Caco-2 (cell line): ENCODE results near the gene UQCRC2. TPM values are rescaled to one million over a fixed set of nuclear protein-coding genes. Genes with fewer than 3 reads are reported as not detected.
"Not testable (repeated sequence)": the region's sequence is repeated elsewhere in the genome, so short reads cannot be mapped to it uniquely, and the experiment has no call there.

Source experiments
- BruUV-seq: library from RNA; stranded (reverse); fragments of 400-500 nt; replicated peaks from 2 replicates; lab custom pipeline; 2021; lab: Mats Ljungman, UMichigan
- CTCF ChIA-PET: fragments of 300-600 bp; sonication (Branson Sonifier 250); formaldehyde crosslinking; loops from one replicate; lab custom pipeline; 2022; ENCODE audit warnings: antibody characterized with exemption; lab: Charles Lee
- POLR2A ChIA-PET: fragments of 300-600 bp; sonication (Branson Sonifier 250); formaldehyde crosslinking; loops from one replicate; lab custom pipeline; 2022; ENCODE audit warnings: antibody characterized with exemption; lab: Charles Lee
- DNase-seq, 2 experiments: peaks; one replicate each; pipeline versions ENCODE4 v3.0.0 to v3.0.0-alpha.2; 2020 to 2022
- H3K27me3 ChIP-seq: replicated peaks from 2 replicates; pipeline ENCODE4 v1.6.0; 2011; ENCODE audit warnings: low read length; ENCODE audit not compliant: control insufficient read depth, insufficient read depth
- H3K36me3 ChIP-seq: 2 replicates; pipeline ENCODE4 v1.5.1; 2011; ENCODE audit warnings: low read length; ENCODE audit not compliant: control insufficient read depth, insufficient read depth
- H3K4me1 ChIP-seq: fragments of 250-450 bp; sonication (Bioruptor Pico); 2 replicates; pipeline ENCODE4 v1.5.1; 2020; ENCODE audit warnings: mild to moderate bottlenecking
- H3K4me3 ChIP-seq: 2 replicates; pipeline ENCODE4 v1.5.1; 2011; ENCODE audit warnings: low read depth, mild to moderate bottlenecking, control low read depth, low read length
- H3K9me3 ChIP-seq: fragments of 250-450 bp; sonication (Bioruptor Pico); 2 replicates; pipeline ENCODE4 v1.5.1; 2020; ENCODE audit warnings: mild to moderate bottlenecking, moderate library complexity
- H3K27ac Mint-ChIP-seq: one replicate; pipeline ENCODE4 v1.8.0; 2022; ENCODE audit warnings: mixed read lengths; ENCODE audit not compliant: unreplicated experiment
- H3K27me3 Mint-ChIP-seq: one replicate; pipeline ENCODE4 v1.8.0; 2022; ENCODE audit warnings: mixed read lengths; ENCODE audit not compliant: insufficient read depth, unreplicated experiment
- H3K36me3 Mint-ChIP-seq: one replicate; pipeline ENCODE4 v1.8.0; 2022; ENCODE audit warnings: mild to moderate bottlenecking, mixed read lengths; ENCODE audit not compliant: insufficient read depth, unreplicated experiment
- H3K4me1 Mint-ChIP-seq: one replicate; pipeline ENCODE4 v1.8.0; 2022; ENCODE audit warnings: low read depth, mixed read lengths; ENCODE audit not compliant: unreplicated experiment
- H3K4me3 Mint-ChIP-seq: one replicate; pipeline ENCODE4 v1.8.0; 2022; ENCODE audit warnings: mild to moderate bottlenecking, moderate library complexity, mixed read lengths; ENCODE audit not compliant: unreplicated experiment
- H3K9me3 Mint-ChIP-seq: one replicate; pipeline ENCODE4 v1.8.0; 2022; ENCODE audit warnings: mixed read lengths; ENCODE audit not compliant: unreplicated experiment
- intact Hi-C: fragments of 100-400 bp; cut with micrococcal nuclease; formaldehyde crosslinking; loops from one replicate; pipeline ENCODE4 v1.10.0; 2022; ENCODE audit not compliant: unreplicated experiment
- total RNA-seq: library from RNA; stranded (reverse); gene quantifications from 2 replicates; pipeline ENCODE4 v1.2.3, GENCODE V29; 2022
- TF ChIP-seq, protein P1 (sequence below), 2 experiments: fragments of 200-600 bp in 1 of 2; IDR thresholded peaks; 1 replicate in 1 of 2; 2 replicates in 1 of 2; pipeline versions ENCODE4 v1.5.1 to v1.8.0; 2011 to 2022; ENCODE audit warnings: antibody characterized with exemption in 1 of 2, control low read depth in 1 of 2, inconsistent platforms in 1 of 2, low read depth in 1 of 2, low read length in 1 of 2, mild to moderate bottlenecking in 1 of 2, moderate library complexity in 1 of 2; ENCODE audit not compliant: insufficient read depth in 1 of 2, severe bottlenecking in 1 of 2, unreplicated experiment in 1 of 2

The UQCRC2 gene
- total RNA-seq, 1 experiment from 2014 or later = 225 TPM

DNA sequence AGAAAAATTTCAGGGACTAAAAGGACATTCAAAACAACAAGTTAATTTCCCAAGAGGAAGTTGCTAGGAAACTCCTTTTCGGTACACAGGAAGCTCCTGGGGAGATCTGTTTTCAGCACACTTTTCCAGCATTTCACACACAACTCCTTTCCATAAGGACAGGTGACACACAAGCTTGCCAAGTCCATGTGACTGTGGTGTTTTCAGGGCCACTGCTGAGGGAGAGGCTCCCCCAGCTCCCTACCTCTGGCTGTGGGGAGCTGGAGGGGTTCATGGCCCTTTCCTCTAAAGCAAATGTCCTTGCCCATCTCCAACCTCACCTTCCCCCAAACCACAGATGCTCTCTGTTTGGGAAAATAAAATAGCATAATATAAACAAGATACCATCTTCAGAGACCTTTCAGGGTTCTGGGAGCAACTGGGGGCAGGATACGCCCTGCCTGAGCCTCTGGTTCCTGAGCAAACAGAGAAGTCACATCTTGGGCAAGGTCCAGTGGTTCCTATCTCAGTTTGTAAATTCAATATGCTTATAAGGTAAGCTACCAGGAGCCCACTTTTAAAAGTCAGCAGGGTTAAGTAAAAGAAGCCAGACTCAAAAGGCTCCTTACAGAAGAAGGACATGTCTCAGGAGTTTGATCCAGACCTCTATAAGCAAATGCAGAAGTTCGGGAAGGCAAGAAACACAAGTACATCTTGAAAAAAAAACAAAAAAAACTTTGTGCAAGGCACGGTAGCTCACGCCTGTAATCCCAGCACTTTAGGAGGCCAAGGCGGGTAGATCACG is 44.7 kb downstream of the UQCRC2 start:
- no peaks in the 10 kb centered on the region for H3K36me3 Mint-ChIP-seq
- H3K36me3 ChIP-seq = no peaks in the 10 kb centered on the region
- intact Hi-C loops = loop anchor here (5.0 kb wide), 1 partner anchor 174 kb away; no protein-coding TSS in a partner anchor
- BruUV-seq = no TSS peak
- no peaks in the 10 kb centered on the region for H3K9me3 ChIP-seq
- no peak for DNase-seq
- H3K4me3 ChIP-seq = no peak overlapping the region
- no peaks in the 10 kb centered on the region for H3K27me3 Mint-ChIP-seq
- peaks cover 17% of the 10 kb centered on the region for H3K4me1 ChIP-seq
- ChIA-PET CTCF (interaction anchor here (0.6 to 5.6 kb wide), 6 partner anchors 10 to 675 kb away, joined by 4 to 53 read pairs (median 6); partner anchors contain the start of gene MOSMO), POLR2A (no interaction called here)
- no peak overlapping the region for H3K27ac Mint-ChIP-seq
- H3K4me1 Mint-ChIP-seq = peaks cover 16% of the 10 kb centered on the region
- peak overlapping the region; percentile 44 for H3K4me3 Mint-ChIP-seq
- no peaks in the 10 kb centered on the region for H3K27me3 ChIP-seq
- TF ChIP-seq, protein P1, sequence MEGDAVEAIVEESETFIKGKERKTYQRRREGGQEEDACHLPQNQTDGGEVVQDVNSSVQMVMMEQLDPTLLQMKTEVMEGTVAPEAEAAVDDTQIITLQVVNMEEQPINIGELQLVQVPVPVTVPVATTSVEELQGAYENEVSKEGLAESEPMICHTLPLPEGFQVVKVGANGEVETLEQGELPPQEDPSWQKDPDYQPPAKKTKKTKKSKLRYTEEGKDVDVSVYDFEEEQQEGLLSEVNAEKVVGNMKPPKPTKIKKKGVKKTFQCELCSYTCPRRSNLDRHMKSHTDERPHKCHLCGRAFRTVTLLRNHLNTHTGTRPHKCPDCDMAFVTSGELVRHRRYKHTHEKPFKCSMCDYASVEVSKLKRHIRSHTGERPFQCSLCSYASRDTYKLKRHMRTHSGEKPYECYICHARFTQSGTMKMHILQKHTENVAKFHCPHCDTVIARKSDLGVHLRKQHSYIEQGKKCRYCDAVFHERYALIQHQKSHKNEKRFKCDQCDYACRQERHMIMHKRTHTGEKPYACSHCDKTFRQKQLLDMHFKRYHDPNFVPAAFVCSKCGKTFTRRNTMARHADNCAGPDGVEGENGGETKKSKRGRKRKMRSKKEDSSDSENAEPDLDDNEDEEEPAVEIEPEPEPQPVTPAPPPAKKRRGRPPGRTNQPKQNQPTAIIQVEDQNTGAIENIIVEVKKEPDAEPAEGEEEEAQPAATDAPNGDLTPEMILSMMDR (IDR thresholded peaks at IDR 0.05; ENCODE audit: insufficient read depth in 1 of 2, low read depth in 1 of 2, low read length in 1 of 2, severe bottlenecking in 1 of 2, unreplicated experiment in 1 of 2) = no peak
- no peaks in the 10 kb centered on the region for H3K9me3 Mint-ChIP-seq

DNA sequence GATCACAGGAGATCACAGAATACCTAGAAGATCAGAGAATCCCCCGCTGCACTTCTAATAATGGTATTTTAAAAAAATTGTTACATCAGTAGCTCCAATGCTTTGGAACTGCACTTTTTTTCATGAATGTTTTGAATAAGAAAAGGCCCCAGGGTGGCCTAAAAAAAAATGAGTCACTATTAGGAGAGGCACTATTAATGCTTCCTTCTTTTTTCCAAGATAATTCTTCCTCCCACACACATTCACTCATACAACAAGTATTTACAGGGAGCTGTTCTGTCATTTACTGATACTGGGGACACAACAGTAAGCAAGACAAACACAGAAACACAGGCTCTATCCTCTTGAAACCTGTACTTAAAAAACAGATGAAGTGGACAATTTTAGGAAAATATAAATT is 48.4 kb downstream of the UQCRC2 start:
- no peak for DNase-seq
- Histone ChIP-seq H3K27me3 (no peaks in the 10 kb centered on the region), H3K9me3 (no peaks in the 10 kb centered on the region), H3K4me3 (no peak overlapping the region), H3K4me1 (peaks cover 17% of the 10 kb centered on the region), H3K36me3 (no peaks in the 10 kb centered on the region)
- no TSS peak for BruUV-seq
- TF ChIP-seq, protein P1 (IDR thresholded peaks at IDR 0.05; ENCODE audit: insufficient read depth in 1 of 2, low read depth in 1 of 2, low read length in 1 of 2, severe bottlenecking in 1 of 2, unreplicated experiment in 1 of 2) = no peak
- no peaks in the 10 kb centered on the region for H3K27me3 Mint-ChIP-seq
- H3K4me1 Mint-ChIP-seq = peaks cover 19% of the 10 kb centered on the region
- intact Hi-C loops = loop anchor here (1.0 to 5.0 kb wide), 4 partner anchors 76 to 296 kb away; partner anchors contain the start of gene POLR3E
- no peaks in the 10 kb centered on the region for H3K36me3 Mint-ChIP-seq
- H3K27ac Mint-ChIP-seq = no peak overlapping the region
- peak overlapping the region; percentile 20 for H3K4me3 Mint-ChIP-seq
- CTCF ChIA-PET = interaction anchor here (5.6 kb wide), 1 partner anchor 76 kb away, joined by 53 read pairs; no protein-coding TSS in a partner anchor
- no peaks in the 10 kb centered on the region for H3K9me3 Mint-ChIP-seq
- POLR2A ChIA-PET = interaction anchor here (0.7 kb wide), 1 partner anchor 76 kb away, joined by 3 read pairs; no protein-coding TSS in a partner anchor

DNA sequence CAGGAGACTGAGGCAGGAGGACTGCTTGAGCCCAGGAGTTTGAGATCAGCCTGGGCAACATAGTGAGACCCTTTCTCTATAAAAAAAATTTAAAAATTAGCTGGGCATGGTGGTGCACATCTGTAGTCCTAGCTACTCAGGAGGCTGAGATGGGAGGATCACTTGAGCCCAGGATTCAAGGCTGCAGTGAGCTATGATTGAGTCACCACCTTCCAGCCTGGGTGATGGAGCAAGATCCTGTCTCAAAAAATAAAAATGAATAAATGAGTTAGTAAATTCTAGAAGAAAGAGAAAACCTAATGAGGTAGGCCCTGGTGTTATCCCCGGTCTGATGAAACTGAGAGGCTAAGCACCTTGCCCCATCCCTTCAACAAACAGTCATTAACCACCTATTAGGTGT is 48.9 kb downstream of the UQCRC2 start:
- not testable (repeated sequence) for H3K4me3 ChIP-seq, BruUV-seq, H3K9me3 Mint-ChIP-seq, H3K27me3 ChIP-seq, H3K27me3 Mint-ChIP-seq, H3K36me3 Mint-ChIP-seq, H3K36me3 ChIP-seq, DNase-seq, H3K4me3 Mint-ChIP-seq, H3K9me3 ChIP-seq, H3K27ac Mint-ChIP-seq
- peaks cover 21% of the 10 kb centered on the region for H3K4me1 Mint-ChIP-seq
- ChIA-PET CTCF (interaction anchor here (5.6 kb wide), 1 partner anchor 75 kb away, joined by 53 read pairs; no protein-coding TSS in a partner anchor), POLR2A (interaction anchor here (0.7 kb wide), 1 partner anchor 76 kb away, joined by 3 read pairs; no protein-coding TSS in a partner anchor)
- intact Hi-C loops = loop anchor here (5.0 kb wide), 1 partner anchor 295 kb away; the partner anchor contains the start of gene POLR3E
- peaks cover 17% of the 10 kb centered on the region for H3K4me1 ChIP-seq
